GM18526 (cell line): ENCODE data around the gene CA7.

Source experiments
- POLR2A ChIP-seq: IDR thresholded peaks from 3 replicates; pipeline ENCODE4 v1.6.1; 2011; ENCODE audit not compliant: insufficient read length; ENCODE audit errors: extremely low read depth

The CA7 gene

GRCh38 chr16:66898933-66899309 is 54.7 kb downstream of the CA7 start:
- TF ChIP-seq POLR2A: no peak

- no peak for TF ChIP-seq POLR2A
Measured at GRCh38 chr16:66899310-66899944, 55.2 kb downstream of the CA7 start.

GRCh38 chr16:66899945-66900710 is 55.9 kb downstream of the CA7 start:
- no peak for TF ChIP-seq POLR2A

DNA sequence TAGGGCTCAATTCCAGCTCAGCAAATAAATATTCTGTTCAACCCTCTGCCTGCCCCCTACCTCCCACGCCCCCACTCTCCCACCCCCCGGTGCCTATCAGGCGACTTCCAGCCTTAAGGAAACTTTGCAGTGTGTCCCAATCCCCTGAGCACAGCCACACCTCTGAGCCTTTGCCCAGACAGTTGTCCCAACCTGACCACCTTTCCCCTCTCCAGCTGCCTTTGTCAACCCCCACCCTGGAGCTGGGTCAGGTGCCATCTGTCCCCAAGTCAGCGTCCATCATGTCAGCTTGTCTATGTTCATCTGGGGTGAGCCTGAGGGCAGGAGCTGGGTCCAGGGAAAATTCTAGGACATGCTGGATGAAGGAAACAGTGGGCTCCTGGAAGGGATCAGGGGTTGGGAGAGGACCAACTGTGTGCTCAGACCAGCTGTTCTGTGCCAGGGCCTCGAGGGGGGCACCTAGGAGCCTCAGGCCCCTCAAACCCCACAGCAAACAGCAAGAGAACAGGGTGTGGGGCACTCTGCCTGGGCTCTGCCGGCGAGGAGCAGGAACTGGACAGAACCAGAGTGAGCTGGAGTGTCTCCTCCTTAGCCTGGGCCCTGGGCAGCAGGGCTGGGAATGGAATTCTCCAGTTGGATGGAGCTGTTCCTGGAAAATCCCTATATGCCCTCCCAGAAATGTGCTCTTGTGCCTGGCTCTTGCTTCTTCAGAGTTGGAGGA is 56.7 kb downstream of the CA7 start:
- TF ChIP-seq POLR2A: no peak

DNA sequence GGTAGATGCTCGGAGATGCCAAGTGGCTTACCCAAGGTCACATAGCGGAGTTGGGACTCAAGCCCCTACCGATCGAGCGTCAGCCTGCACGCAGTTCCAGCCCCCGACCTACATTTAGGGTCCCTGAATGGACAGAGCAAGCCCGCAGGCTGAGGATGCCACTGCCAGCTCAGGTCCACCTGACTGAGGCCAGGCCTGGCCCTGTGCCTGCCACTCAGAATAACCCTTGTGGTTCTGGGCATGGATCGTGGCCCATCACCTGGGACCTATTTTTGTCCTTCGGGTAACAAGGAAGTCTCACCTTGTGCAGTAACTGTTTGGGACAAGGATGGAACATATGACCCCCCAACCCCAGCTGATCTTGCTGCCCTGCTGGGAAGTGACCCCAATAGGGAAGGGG is 57.4 kb downstream of the CA7 start:
- no peak for TF ChIP-seq POLR2A

DNA sequence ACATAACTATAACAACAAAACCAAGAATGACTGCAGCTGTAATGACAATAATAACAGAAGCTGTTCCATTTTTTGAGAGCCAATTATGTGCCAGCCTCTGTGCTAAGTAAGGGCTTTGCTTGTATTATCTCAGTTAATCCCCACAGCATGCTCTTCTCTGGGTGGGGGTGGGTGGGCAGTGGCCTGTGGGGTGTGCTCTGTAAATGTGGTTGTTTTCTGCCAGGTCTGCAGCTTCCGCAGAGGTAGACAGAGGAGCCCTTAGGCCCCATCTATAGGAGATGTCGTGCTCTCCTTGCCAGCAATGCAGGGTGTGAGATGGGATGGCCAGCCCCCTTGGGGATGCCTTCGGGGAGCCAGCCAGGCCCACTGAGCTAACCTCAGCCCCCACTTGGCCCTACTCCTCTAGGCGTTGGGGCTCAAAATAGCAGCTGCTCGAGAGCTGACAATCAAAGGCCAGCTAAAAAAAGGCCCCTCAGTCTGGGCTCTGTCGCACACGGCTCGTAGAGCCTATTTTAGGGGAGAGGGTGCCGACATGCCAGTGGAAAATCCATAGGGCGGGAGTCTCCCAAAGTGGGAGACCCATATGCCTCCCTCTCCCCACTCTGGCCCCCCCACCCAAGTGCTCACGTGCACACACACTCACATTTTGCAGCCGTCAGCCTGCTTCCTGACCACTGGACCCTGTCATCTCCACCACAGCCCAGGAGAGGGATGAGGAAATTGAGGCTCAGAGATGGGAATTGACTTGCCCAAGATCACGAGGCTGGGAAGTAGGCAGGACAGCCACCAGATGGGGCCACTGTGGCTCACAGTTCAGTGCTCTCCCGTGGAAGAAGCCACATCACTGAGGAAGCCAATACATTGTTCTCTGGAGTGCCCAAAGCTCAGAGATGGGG is 58.7 kb downstream of the CA7 start:
- TF ChIP-seq POLR2A: no peak
